Neuronal stem cell (in vitro differentiated cells): Measurements from ENCODE around the gene CYP2W1. TPM values are rescaled to one million over a fixed set of nuclear protein-coding genes. Genes with fewer than 3 reads are reported as not detected.
A peak's percentile ranks its signal among the peaks of the same experiment; 100 is the strongest.

Experiments used
- DNase-seq: peaks from one replicate; pipeline ENCODE4 v3.0.0-alpha.2; 2013; ENCODE audit warnings: low spot score
- H2AFZ ChIP-seq: one replicate; pipeline ENCODE4 v1.6.1; 2013; ENCODE audit warnings: mild to moderate bottlenecking, low read length, inconsistent platforms
- H2AK5ac ChIP-seq: 2 replicates; pipeline ENCODE4 v1.6.1; 2013; ENCODE audit warnings: low read depth, mild to moderate bottlenecking, inconsistent platforms, low read length, moderate library complexity, mixed read lengths
- H2BK120ac ChIP-seq: 2 replicates; pipeline ENCODE4 v1.6.1; 2013; ENCODE audit warnings: low read depth, mild to moderate bottlenecking, inconsistent platforms, low read length, moderate library complexity, mixed read lengths
- H2BK12ac ChIP-seq: one replicate; pipeline ENCODE4 v1.6.1; 2013; ENCODE audit warnings: low read length, inconsistent platforms
- H2BK15ac ChIP-seq: 2 replicates; pipeline ENCODE4 v1.6.1; 2013; ENCODE audit warnings: mild to moderate bottlenecking, low read length, inconsistent platforms, mixed read lengths
- H2BK5ac ChIP-seq: one replicate; pipeline ENCODE4 v1.6.1; 2013; ENCODE audit warnings: inconsistent platforms, mild to moderate bottlenecking, low read length, moderate library complexity
- H3K14ac ChIP-seq: one replicate; pipeline ENCODE4 v1.6.1; 2013; ENCODE audit warnings: low read length, inconsistent platforms
- H3K18ac ChIP-seq: 2 replicates; pipeline ENCODE4 v1.6.1; 2013; ENCODE audit warnings: low read length, inconsistent platforms
- H3K23ac ChIP-seq: 2 replicates; pipeline ENCODE4 v1.6.1; 2013; ENCODE audit warnings: low read depth, mild to moderate bottlenecking, mixed read lengths, low read length, inconsistent platforms; ENCODE audit not compliant: poor library complexity
- H3K27ac ChIP-seq: replicated peaks from 3 replicates; pipeline ENCODE4 v1.5.1; 2013; ENCODE audit warnings: low read length, inconsistent platforms
- H3K27me3 ChIP-seq, 3 experiments: 2 replicates each; pipeline ENCODE4 v1.6.1; 2013; ENCODE audit warnings: low read length in 3 of 3, mild to moderate bottlenecking in 2 of 3, inconsistent platforms in 1 of 3, low read depth in 1 of 3, mixed read lengths in 1 of 3, moderate library complexity in 1 of 3; ENCODE audit not compliant: control insufficient read depth in 3 of 3, insufficient read depth in 3 of 3
- H3K36me3 ChIP-seq, 2 donors: replicated peaks in 1 of 2; 2 replicates each; pipeline ENCODE4 v1.6.1; 2013; ENCODE audit warnings: low read length in 2 of 2; ENCODE audit not compliant: control insufficient read depth in 2 of 2, insufficient read depth in 2 of 2
- H3K4ac ChIP-seq: 2 replicates; pipeline ENCODE4 v1.6.1; 2013; ENCODE audit warnings: inconsistent platforms, mild to moderate bottlenecking, low read length, moderate library complexity
- H3K4me1 ChIP-seq, 2 donors: 1 replicate in 1 of 2; 2 replicates in 1 of 2; pipeline ENCODE4 v1.6.1; 2013; ENCODE audit warnings: low read length in 2 of 2, low read depth in 1 of 2; ENCODE audit not compliant: control insufficient read depth in 2 of 2, insufficient read depth in 1 of 2
- H3K4me2 ChIP-seq: one replicate; pipeline ENCODE4 v1.6.1; 2013; ENCODE audit warnings: mild to moderate bottlenecking, low read length, inconsistent platforms; ENCODE audit not compliant: insufficient read depth, poor library complexity, severe bottlenecking
- H3K4me3 ChIP-seq, 2 donors: 2 replicates each; pipeline ENCODE4 v1.5.1; 2013; ENCODE audit warnings: low read length in 2 of 2, mild to moderate bottlenecking in 2 of 2, inconsistent platforms in 1 of 2, moderate library complexity in 1 of 2
- H3K79me1 ChIP-seq: one replicate; pipeline ENCODE4 v1.6.1; 2013; ENCODE audit warnings: low read depth, mild to moderate bottlenecking, inconsistent platforms, low read length, moderate library complexity
- H3K9ac ChIP-seq: one replicate; pipeline ENCODE4 v1.6.1; 2013; ENCODE audit warnings: mild to moderate bottlenecking, low read depth, low read length, inconsistent platforms; ENCODE audit not compliant: poor library complexity
- H3K9me3 ChIP-seq, 2 donors: replicated peaks in 1 of 2; 2 replicates each; pipeline versions ENCODE3 to v1.6.1; 2013; ENCODE audit warnings: low read length in 2 of 2, mild to moderate bottlenecking in 2 of 2, inconsistent platforms in 1 of 2, low read depth in 1 of 2, mixed read lengths in 1 of 2, moderate library complexity in 1 of 2; ENCODE audit not compliant: control insufficient read depth in 2 of 2, insufficient read depth in 1 of 2
- H4K8ac ChIP-seq: one replicate; pipeline ENCODE4 v1.6.1; 2013; ENCODE audit warnings: low read depth, mild to moderate bottlenecking, inconsistent platforms, low read length, moderate library complexity
- H4K91ac ChIP-seq: one replicate; pipeline ENCODE4 v1.6.1; 2013; ENCODE audit warnings: low read length, low read depth, mild to moderate bottlenecking, inconsistent platforms; ENCODE audit not compliant: poor library complexity
- WGBS, 2 donors: extraction: QIAGEN DNeasy Blood & Tissue Kit; methylation state at CpG; one replicate each; pipeline ENCODE4 v1.1.7; 2013; ENCODE audit warnings: missing lambda C conversion rate in 2 of 2, mixed read lengths in 1 of 2; ENCODE audit not compliant: insufficient read length in 2 of 2, insufficient replicate concordance in 1 of 2; ENCODE audit errors: extremely low coverage in 2 of 2; 5-methylcytosine and 5-hydroxymethylcytosine counted together
- polyA plus RNA-seq, 2 experiments: library from polyadenylated mRNA; stranded (reverse); fragments of 200-250 nt; gene quantifications; one replicate each; pipeline ENCODE4 v1.2.3, GENCODE V29; 2013

CYP2W1 gene, protein sequence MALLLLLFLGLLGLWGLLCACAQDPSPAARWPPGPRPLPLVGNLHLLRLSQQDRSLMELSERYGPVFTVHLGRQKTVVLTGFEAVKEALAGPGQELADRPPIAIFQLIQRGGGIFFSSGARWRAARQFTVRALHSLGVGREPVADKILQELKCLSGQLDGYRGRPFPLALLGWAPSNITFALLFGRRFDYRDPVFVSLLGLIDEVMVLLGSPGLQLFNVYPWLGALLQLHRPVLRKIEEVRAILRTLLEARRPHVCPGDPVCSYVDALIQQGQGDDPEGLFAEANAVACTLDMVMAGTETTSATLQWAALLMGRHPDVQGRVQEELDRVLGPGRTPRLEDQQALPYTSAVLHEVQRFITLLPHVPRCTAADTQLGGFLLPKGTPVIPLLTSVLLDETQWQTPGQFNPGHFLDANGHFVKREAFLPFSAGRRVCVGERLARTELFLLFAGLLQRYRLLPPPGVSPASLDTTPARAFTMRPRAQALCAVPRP
- not detected for polyA plus RNA-seq (2013, experiment 1 of 2)
- polyA plus RNA-seq (2013, experiment 2 of 2): not detected

GRCh38 chr7:983004-983615, at the start of gene CYP2W1:
TSS of gene CYP2W1 (plus strand) at chr7:983181. CDS start at chr7:983212, 31 bp downstream.
- no peak for DNase-seq
- H2BK12ac ChIP-seq: peak within 1 kb of the TSS; percentile 58
- peak within 1 kb of the TSS; percentile 94 for H2AK5ac ChIP-seq
- H3K23ac ChIP-seq: peak within 1 kb of the TSS; percentile 55
- no peak within 1 kb of the TSS for H3K4me2 ChIP-seq
- H3K18ac ChIP-seq: peak within 1 kb of the TSS; percentile 87
- peak within 1 kb of the TSS; percentile 79 for H2BK15ac ChIP-seq
- H3K27me3 ChIP-seq: no peaks in the 10 kb centered on the region
- H3K9me3 ChIP-seq: no peaks in the 10 kb centered on the region
- peaks cover 2 to 13% of the 10 kb centered on the region in 2 donors for H3K4me1 ChIP-seq
- no CpG with 5 or more reads among the region's 34 CpGs for WGBS, 2 donors
- no peak within 1 kb of the TSS for H3K4me3 ChIP-seq
- peak within 1 kb of the TSS; percentile 65 for H4K8ac ChIP-seq
- no peak within 1 kb of the TSS for H3K27ac ChIP-seq
- H2BK120ac ChIP-seq: peak within 1 kb of the TSS; percentile 93
- H3K9ac ChIP-seq: no peak within 1 kb of the TSS
- peak within 1 kb of the TSS; percentile 89 for H3K4ac ChIP-seq
- H4K91ac ChIP-seq: peak within 1 kb of the TSS; percentile 46
- no peaks in the 10 kb centered on the region for H3K36me3 ChIP-seq
- peak within 1 kb of the TSS; percentile 66 for H2AFZ ChIP-seq
- peak within 1 kb of the TSS; percentile 49 for H3K14ac ChIP-seq
- H3K79me1 ChIP-seq: peaks cover 2% of the 10 kb centered on the region
- peak within 1 kb of the TSS; percentile 87 for H2BK5ac ChIP-seq

- H3K14ac ChIP-seq: peak overlapping the region; percentile 82
- peaks cover 0 to 4% (median 0%) of the 10 kb centered on the region in 3 experiments for H3K27me3 ChIP-seq
- peak overlapping the region; percentile 65 for H3K23ac ChIP-seq
- H3K18ac ChIP-seq: peak overlapping the region; percentile 17
- H2AK5ac ChIP-seq: peak overlapping the region; percentile 56
- H3K9ac ChIP-seq: no peak overlapping the region
- no peak overlapping the region for H2BK120ac ChIP-seq
- no peak overlapping the region for H3K4me3 ChIP-seq
- no peak overlapping the region for H2BK12ac ChIP-seq
- H2BK5ac ChIP-seq: peak overlapping the region; percentile 39
- H3K36me3 ChIP-seq: no peaks in the 10 kb centered on the region
- WGBS, 2 donors: no CpG with 5 or more reads among the region's 34 CpGs
- H3K4me1 ChIP-seq: no peaks in the 10 kb centered on the region
- H4K8ac ChIP-seq: no peak overlapping the region
- DNase-seq: no peak
- H3K4ac ChIP-seq: peak overlapping the region; percentile 37
- H4K91ac ChIP-seq: no peak overlapping the region
- no peaks in the 10 kb centered on the region for H3K9me3 ChIP-seq
- H3K27ac ChIP-seq: no peak overlapping the region
- H3K79me1 ChIP-seq: no peaks in the 10 kb centered on the region
- H2AFZ ChIP-seq: no peak overlapping the region
- peak overlapping the region; percentile 75 for H2BK15ac ChIP-seq
- no peak overlapping the region for H3K4me2 ChIP-seq
Observed at GRCh38 chr7:934469-935163, 48.4 kb upstream of the CYP2W1 start.

DNA sequence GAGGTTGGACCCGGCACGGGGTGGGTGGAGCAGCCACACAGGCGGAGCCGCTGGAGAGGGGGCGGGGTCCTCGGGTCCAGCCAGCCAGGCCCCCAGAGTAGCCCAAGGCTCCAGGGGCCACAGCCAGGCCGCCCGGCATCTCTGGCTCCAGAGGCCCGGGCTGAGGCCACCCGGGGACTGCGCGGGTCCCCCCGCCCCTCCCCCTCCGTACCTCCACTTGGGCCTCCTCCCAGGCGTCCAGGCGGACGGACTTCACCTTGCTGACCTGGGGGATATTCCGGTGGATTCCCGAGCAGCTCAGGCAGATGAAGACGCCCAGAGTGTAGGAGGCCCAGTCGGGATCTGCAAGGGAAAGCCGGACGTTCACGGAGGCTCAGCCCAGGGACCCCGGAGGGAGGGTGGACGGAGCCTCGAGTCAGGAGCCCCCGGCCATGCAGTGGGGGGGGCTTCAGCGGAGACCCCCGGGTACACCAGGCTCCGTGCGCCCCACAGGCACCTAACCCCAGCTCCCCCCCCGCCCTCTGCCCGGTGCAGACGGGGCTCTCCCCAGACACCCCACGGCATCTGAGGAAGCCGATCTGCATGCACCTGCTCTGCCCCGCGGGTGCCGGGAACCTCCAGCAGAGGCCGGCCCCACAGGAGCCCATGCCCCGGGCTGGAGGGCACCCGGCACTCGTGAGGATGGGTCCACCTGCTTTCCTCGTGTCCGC, 47.7 kb upstream of the CYP2W1 start:
- no CpG with 5 or more reads among the region's 46 CpGs for WGBS, 2 donors
- H3K79me1 ChIP-seq: no peaks in the 10 kb centered on the region
- H3K4ac ChIP-seq: no peak overlapping the region
- H2AK5ac ChIP-seq: peak overlapping the region; percentile 56
- H4K91ac ChIP-seq: no peak overlapping the region
- H2AFZ ChIP-seq: no peak overlapping the region
- H3K4me3 ChIP-seq: no peak overlapping the region
- peak overlapping the region; percentile 82 for H3K14ac ChIP-seq
- DNase-seq: no peak
- no peak overlapping the region for H3K18ac ChIP-seq
- H3K9ac ChIP-seq: peak overlapping the region; percentile 44
- H3K9me3 ChIP-seq: no peaks in the 10 kb centered on the region
- H2BK15ac ChIP-seq: peak overlapping the region; percentile 75
- no peak overlapping the region for H3K4me2 ChIP-seq
- H3K4me1 ChIP-seq: no peaks in the 10 kb centered on the region
- no peaks in the 10 kb centered on the region for H3K36me3 ChIP-seq
- H2BK5ac ChIP-seq: no peak overlapping the region
- H2BK120ac ChIP-seq: no peak overlapping the region
- no peak overlapping the region for H4K8ac ChIP-seq
- no peak overlapping the region for H3K23ac ChIP-seq
- peaks cover 0 to 10% (median 0%) of the 10 kb centered on the region in 3 experiments for H3K27me3 ChIP-seq
- no peak overlapping the region for H3K27ac ChIP-seq
- peak overlapping the region; percentile 90 for H2BK12ac ChIP-seq
